Measurements from ENCODE around the gene ITGAL. TPM values are rescaled to one million over a fixed set of nuclear protein-coding genes. Genes with fewer than 3 reads are reported as not detected.

ITGAL gene
- total RNA-seq, 2 experiments from 2014 or later: 218 to 226 TPM

DNA sequence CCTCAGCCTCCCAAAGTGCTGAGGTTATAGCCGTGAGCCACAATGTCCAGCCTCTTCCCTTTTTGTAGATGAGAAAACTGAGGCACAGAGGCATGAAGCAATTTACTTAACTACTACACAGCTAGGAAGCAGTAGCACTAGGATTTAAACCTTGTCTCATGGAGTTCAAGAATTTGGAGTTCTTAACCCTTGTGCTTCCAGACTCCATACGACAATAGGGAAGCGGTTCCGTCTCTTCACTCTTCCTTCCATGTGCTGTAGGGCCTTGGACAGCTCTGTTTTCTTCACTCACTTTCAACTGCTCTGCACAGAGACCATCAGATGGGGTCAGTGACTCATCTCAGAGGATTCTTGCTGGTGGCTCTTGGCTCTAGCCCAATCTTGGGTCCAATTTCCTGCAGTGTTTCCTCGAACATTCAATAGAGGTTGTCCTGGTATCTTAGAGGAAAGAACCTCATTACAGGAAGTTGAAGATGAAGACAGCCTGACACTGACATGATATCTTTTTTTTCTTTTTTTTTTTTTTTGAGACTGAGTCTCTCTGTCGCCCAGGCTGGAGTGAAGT, 19.3 kb downstream of the ITGAL start:
- Mint-ChIP-seq H3K36me3 (peaks cover 63% of the 10 kb centered on the region), H3K4me1 (ENCODE audit: low read depth) (peaks cover 25% of the 10 kb centered on the region), H3K9me3 (no peaks in the 10 kb centered on the region), H3K27me3 (no peaks in the 10 kb centered on the region), H3K4me3 (no peak overlapping the region), H3K27ac (peak overlapping the region; percentile 71)
- ChIA-PET POLR2A (interaction anchor here (1.2 kb wide), 1 partner anchor 62 kb away, joined by 4 read pairs; the partner anchor contains the start of gene DCTPP1), CTCF (interaction anchor here (0.6 to 3.4 kb wide), 5 partner anchors 11 to 62 kb away, joined by 4 to 20 read pairs (median 5); partner anchors contain the start of gene DCTPP1)
- DNase-seq: peak; percentile 52
- intact Hi-C loops (cut with micrococcal nuclease): no loop called here

DNA sequence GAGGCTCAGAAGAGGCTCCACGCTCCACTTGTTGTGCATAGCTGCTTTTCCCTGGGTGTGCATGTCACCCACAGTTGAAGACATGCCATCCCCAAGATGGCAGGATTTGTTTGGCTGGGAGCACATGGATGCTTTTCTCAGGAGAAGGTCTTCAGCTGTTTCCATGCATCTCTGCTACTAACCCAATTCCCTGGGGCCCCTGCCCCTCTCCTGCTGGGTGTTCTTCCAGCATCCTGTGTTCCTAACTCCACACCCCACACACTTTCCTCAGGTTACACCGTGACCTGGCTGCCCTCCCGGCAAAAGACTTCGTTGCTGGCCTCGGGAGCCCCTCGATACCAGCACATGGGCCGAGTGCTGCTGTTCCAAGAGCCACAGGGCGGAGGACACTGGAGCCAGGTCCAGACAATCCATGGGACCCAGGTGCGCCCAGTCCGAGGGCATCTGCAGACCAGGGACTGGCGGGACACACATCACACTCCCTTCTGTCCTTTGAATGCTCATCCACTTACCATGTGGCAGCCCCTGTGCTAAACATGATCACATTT, 21.5 kb downstream of the ITGAL start:
- POLR2A ChIA-PET: no interaction called here
- peaks cover 13% of the 10 kb centered on the region for H3K4me1 Mint-ChIP-seq (ENCODE audit: low read depth)
- peak overlapping the region; percentile 9 for H3K27ac Mint-ChIP-seq
- no peak for DNase-seq
- intact Hi-C loops (cut with micrococcal nuclease): no loop called here
- H3K36me3 Mint-ChIP-seq: peaks cover 57% of the 10 kb centered on the region
- no peak overlapping the region for H3K4me3 Mint-ChIP-seq
- H3K9me3 Mint-ChIP-seq: no peaks in the 10 kb centered on the region
- CTCF ChIA-PET: interaction anchor here (1.0 kb wide), 1 partner anchor 121 kb away, joined by 3 read pairs; no protein-coding TSS in a partner anchor
- H3K27me3 Mint-ChIP-seq: no peaks in the 10 kb centered on the region

DNA sequence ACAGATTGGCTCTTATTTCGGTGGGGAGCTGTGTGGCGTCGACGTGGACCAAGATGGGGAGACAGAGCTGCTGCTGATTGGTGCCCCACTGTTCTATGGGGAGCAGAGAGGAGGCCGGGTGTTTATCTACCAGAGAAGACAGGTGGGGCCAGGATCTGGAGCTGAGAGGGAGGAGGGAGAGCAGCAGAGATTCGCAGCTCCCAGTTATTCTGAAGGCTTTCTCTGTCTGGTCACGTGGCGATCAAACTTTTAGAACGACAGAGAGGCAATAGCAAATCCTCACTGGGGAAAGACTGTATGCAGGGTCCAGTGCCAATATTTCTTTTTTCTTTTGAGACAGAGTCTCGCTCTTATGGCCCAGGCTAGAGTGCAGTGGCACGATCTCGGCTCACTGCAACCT, 22.2 kb downstream of the ITGAL start:
- H3K27ac Mint-ChIP-seq: peak overlapping the region; percentile 9
- peaks cover 12% of the 10 kb centered on the region for H3K4me1 Mint-ChIP-seq (ENCODE audit: low read depth)
- intact Hi-C loops (cut with micrococcal nuclease): no loop called here
- no peak for DNase-seq
- peaks cover 54% of the 10 kb centered on the region for H3K36me3 Mint-ChIP-seq
- ChIA-PET POLR2A (interaction anchor here (0.5 to 1.0 kb wide), 2 partner anchors 65 to 91 kb away, joined by 3 to 4 read pairs; partner anchors contain the start of gene DCTPP1), CTCF (interaction anchor here (1.0 to 2.1 kb wide), 3 partner anchors 46 to 121 kb away, joined by 3 to 8 read pairs (median 5); partner anchors contain the start of gene DCTPP1)
- no peak overlapping the region for H3K4me3 Mint-ChIP-seq
- H3K9me3 Mint-ChIP-seq: no peaks in the 10 kb centered on the region
- H3K27me3 Mint-ChIP-seq: no peaks in the 10 kb centered on the region

DNA sequence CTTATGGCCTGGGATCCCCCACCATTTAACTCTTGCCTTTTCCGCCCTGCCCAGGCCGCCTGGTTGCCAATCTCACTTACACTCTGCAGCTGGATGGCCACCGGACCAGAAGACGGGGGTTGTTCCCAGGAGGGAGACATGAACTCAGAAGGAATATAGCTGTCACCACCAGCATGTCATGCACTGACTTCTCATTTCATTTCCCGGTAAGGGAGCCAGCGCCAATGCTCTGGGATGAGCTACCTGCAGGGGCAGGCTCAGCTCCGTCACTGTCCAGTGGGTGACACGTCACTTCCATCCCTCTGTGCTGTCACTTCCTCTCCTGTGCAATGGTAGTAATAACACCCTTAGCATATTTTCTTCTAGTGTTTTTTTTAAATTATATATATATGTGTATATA, 26.7 kb downstream of the ITGAL start:
- no peaks in the 10 kb centered on the region for H3K9me3 Mint-ChIP-seq
- CTCF ChIA-PET: interaction anchor here (1.1 to 1.7 kb wide), 5 partner anchors 49 to 151 kb away, joined by 3 to 6 read pairs (median 3); partner anchors contain the start of genes DCTPP1, PRR14 and SEPHS2
- H3K36me3 Mint-ChIP-seq: peaks cover 44% of the 10 kb centered on the region
- no peak overlapping the region for H3K4me3 Mint-ChIP-seq
- intact Hi-C loops (cut with micrococcal nuclease): no loop called here
- H3K27me3 Mint-ChIP-seq: no peaks in the 10 kb centered on the region
- no peak for DNase-seq
- peaks cover 5% of the 10 kb centered on the region for H3K4me1 Mint-ChIP-seq (ENCODE audit: low read depth)
- POLR2A ChIA-PET: interaction anchor here (1.4 kb wide), 1 partner anchor 26 kb away, joined by 3 read pairs; no protein-coding TSS in a partner anchor
- H3K27ac Mint-ChIP-seq: peak overlapping the region; percentile 24

DNA sequence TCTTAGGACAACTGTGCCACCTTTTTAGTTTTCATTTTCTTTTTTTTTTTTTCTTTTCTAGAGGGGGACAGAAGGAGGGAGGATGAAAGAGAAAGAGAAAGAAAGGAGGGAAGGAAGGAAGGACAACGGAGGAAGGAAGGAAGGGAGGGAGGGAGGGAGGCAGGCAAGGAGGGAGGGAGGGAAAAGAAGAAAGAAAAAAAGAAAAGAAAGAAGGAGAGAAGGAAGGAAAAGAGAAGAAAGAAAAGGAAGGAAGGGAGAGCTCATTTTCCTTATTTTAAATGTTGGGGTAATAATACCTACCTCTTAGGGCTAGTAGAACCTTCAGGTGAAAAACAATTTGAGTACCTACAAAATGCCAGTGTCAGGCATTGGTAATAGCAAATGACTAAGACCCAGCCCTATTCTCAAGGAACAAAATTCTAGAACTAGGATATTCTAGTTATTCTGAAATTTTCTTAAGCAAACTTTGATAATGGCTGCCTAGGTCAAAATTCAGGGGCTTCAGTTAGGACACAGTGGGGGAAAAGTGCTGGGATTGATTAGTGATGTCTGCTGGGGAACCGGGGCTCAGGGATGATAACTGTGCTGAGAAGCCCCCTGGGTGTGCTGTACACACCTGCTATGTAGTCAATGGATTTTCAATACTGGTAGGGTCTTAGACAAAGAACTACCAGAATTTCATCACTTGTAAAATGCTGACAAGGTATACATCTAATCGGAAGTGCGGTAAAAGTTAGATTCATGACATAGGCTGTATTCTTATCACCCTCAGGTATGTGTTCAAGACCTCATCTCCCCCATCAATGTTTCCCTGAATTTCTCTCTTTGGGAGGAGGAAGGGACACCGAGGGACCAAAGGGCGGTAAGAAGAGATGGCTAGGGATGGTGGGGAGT, 31.1 kb downstream of the ITGAL start:
- POLR2A ChIA-PET: interaction anchor here (0.6 kb wide), 1 partner anchor 26 kb away, joined by 4 read pairs; no protein-coding TSS in a partner anchor
- intact Hi-C loops (cut with micrococcal nuclease): no loop called here
- Mint-ChIP-seq H3K36me3 (peaks cover 41% of the 10 kb centered on the region), H3K9me3 (no peaks in the 10 kb centered on the region), H3K27ac (peak overlapping the region; percentile 60), H3K27me3 (no peaks in the 10 kb centered on the region), H3K4me1 (ENCODE audit: low read depth) (peaks cover 5% of the 10 kb centered on the region), H3K4me3 (no peak overlapping the region)
- CTCF ChIA-PET: no interaction called here
- DNase-seq: no peak

DNA sequence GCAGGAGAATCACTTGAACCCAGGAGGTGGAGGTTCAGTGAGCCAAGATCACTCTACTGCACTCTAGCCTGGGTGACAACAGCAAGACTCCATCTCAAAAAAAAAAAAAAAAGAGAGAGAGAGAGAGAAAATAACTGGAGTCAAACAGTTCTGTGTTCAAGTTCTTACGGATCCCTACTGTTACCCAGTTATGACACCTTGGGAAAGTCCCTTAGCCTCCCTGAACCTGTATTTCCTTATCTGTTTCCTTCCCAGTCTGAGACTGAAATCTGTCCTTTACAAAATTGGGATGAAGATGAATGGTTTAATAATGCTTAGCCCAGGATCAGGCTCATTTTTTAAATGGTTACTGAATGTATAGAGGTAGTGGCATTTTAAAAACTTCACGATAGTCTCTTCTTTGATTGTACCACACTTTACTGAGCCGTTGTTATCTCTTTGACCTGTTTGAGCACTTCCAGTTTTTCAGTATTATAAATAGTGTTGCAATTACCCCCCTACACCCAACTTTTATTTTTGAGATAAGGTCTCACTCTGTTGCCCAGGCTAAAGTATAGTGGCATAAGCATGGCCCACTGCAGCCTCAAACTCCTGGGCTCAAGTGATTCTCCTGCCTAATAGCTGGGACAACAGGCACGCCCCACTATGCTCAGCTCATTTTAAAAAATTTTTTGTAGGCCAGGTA, 36.7 kb downstream of the ITGAL start:
- Mint-ChIP-seq H3K4me3 (no peak overlapping the region), H3K27me3 (no peaks in the 10 kb centered on the region), H3K36me3 (peaks cover 56% of the 10 kb centered on the region), H3K4me1 (ENCODE audit: low read depth) (peaks cover 2% of the 10 kb centered on the region), H3K27ac (peak overlapping the region; percentile 66), H3K9me3 (no peaks in the 10 kb centered on the region)
- no peak for DNase-seq
- intact Hi-C loops (cut with micrococcal nuclease): no loop called here
- ChIA-PET POLR2A (interaction anchor here (1.0 kb wide), 1 partner anchor 8 kb away, joined by 3 read pairs; no protein-coding TSS in a partner anchor), CTCF (interaction anchor here (1.3 to 4.2 kb wide), 2 partner anchors 60 to 89 kb away, joined by 5 to 11 read pairs; no protein-coding TSS in a partner anchor)

DNA sequence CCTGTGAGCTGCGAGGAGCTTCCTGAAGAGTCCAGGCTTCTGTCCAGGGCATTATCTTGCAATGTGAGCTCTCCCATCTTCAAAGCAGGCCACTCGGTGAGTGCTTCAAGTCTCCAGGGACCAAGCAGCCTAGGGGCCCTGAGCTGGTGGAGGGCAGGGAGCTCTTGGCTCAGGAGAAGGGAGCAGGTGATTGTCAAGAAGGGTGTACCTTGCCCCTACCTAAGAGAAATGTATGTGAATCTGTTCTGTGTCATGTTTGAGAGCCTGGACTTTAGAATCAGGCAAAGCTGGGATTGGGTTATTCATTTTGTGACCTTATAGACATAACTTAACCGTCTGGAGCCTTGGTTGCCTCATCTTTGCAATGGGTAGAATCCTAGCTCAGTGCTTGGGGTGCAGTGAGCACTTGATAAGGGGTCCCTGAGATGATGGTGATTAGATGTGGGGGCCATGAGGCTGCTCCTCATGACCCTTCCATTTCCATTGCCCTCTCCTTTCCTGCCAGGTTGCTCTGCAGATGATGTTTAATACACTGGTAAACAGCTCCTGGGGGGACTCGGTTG, 37.9 kb downstream of the ITGAL start:
- intact Hi-C loops (cut with micrococcal nuclease): no loop called here
- Mint-ChIP-seq H3K4me1 (ENCODE audit: low read depth) (peaks cover 2% of the 10 kb centered on the region), H3K9me3 (no peaks in the 10 kb centered on the region), H3K27me3 (no peaks in the 10 kb centered on the region), H3K27ac (peak overlapping the region; percentile 49), H3K4me3 (no peak overlapping the region), H3K36me3 (peaks cover 55% of the 10 kb centered on the region)
- CTCF ChIA-PET: interaction anchor here (0.6 to 4.2 kb wide), 6 partner anchors 61 to 105 kb away, joined by 3 to 11 read pairs (median 6); partner anchors contain the start of gene DCTPP1
- no peak for DNase-seq
- POLR2A ChIA-PET: no interaction called here

DNA sequence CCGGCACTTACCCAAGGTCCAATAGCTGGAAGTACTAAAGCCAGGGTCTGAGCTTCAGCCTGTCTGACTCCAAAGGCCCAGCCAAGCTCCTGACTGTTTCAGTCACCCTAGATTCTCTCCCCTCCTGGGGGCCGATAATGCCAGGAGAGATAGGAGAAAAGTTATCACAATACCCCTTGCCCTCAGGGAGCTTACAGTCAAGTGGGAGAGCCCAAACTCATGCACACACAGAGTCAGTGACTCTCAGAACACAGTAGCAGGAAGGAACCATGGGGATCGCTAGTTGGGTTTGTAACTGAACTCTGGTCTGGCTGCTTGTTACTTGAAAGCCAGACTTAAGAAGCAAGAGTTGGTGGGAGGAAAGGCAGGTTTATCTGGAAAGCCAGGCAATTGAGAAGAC, 39.0 kb downstream of the ITGAL start:
- intact Hi-C loops (cut with micrococcal nuclease): no loop called here
- POLR2A ChIA-PET: no interaction called here
- H3K4me3 Mint-ChIP-seq: no peak overlapping the region
- peak overlapping the region; percentile 1 for H3K27ac Mint-ChIP-seq
- H3K9me3 Mint-ChIP-seq: no peaks in the 10 kb centered on the region
- CTCF ChIA-PET: interaction anchor here (1.4 to 4.2 kb wide), 5 partner anchors 61 to 104 kb away, joined by 3 to 11 read pairs (median 7); partner anchors contain the start of gene DCTPP1
- peaks cover 60% of the 10 kb centered on the region for H3K36me3 Mint-ChIP-seq
- DNase-seq: no peak
- no peaks in the 10 kb centered on the region for H3K27me3 Mint-ChIP-seq
- H3K4me1 Mint-ChIP-seq (ENCODE audit: low read depth): peaks cover 2% of the 10 kb centered on the region

DNA sequence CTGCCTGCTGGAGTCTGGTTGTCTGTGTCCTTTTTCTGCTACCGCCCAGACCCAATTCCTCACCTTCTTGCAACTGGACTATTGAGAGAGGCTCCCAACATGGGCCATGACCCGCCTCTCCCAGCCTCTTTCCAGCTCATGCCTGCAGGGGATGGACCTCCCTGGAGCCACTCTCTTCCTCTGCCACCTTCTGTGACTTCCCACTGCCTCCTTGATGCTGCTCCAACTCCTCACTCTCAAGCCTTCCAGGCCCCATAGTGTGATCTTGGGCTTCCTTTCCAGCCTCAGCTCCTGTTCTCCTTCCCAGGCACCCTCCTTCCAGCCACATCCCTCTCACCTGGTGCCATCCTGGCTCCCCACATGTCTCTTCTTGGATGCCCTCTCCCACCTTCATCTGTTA, 42.7 kb downstream of the ITGAL start:
- no peak overlapping the region for H3K4me3 Mint-ChIP-seq
- CTCF ChIA-PET: interaction anchor here (1.3 to 1.5 kb wide), 3 partner anchors 65 to 85 kb away, joined by 3 to 7 read pairs (median 5); partner anchors contain the start of gene DCTPP1
- POLR2A ChIA-PET: no interaction called here
- peaks cover 75% of the 10 kb centered on the region for H3K36me3 Mint-ChIP-seq
- intact Hi-C loops (cut with micrococcal nuclease): no loop called here
- H3K9me3 Mint-ChIP-seq: no peaks in the 10 kb centered on the region
- no peaks in the 10 kb centered on the region for H3K27me3 Mint-ChIP-seq
- no peak for DNase-seq
- peak overlapping the region; percentile 49 for H3K27ac Mint-ChIP-seq
- H3K4me1 Mint-ChIP-seq (ENCODE audit: low read depth): no peaks in the 10 kb centered on the region

DNA sequence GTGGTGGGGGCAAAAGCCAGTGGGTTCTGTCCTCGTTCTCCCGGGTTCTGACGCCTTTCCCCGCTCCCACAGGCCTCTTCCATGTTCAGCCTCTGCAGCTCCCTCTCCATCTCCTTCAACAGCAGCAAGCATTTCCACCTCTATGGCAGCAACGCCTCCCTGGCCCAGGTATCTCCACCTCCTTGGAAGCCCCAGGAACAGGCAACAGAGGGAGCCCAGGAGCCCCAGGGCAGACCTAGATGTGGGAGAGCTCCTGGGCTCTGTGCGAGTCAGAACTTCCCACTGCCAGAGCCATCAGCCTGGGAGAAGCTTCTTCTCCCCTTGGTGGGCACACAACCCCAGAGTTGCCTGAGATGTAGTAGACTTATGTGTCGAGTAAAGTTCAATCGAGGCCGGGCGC, 46.0 kb downstream of the ITGAL start:
- CTCF ChIA-PET: interaction anchor here (1.0 kb wide), 1 partner anchor 97 kb away, joined by 3 read pairs; no protein-coding TSS in a partner anchor
- H3K36me3 Mint-ChIP-seq: peaks cover 60% of the 10 kb centered on the region
- no peak for DNase-seq
- H3K4me1 Mint-ChIP-seq (ENCODE audit: low read depth): no peaks in the 10 kb centered on the region
- no peaks in the 10 kb centered on the region for H3K27me3 Mint-ChIP-seq
- no peak overlapping the region for H3K27ac Mint-ChIP-seq
- POLR2A ChIA-PET: interaction anchor here (1.9 kb wide), 1 partner anchor 10 kb away, joined by 4 read pairs; no protein-coding TSS in a partner anchor
- no peak overlapping the region for H3K4me3 Mint-ChIP-seq
- intact Hi-C loops (cut with micrococcal nuclease): no loop called here
- H3K9me3 Mint-ChIP-seq: no peaks in the 10 kb centered on the region
